Common myeloid progenitor, CD34-positive (primary cell): Measurements from ENCODE around the gene PLPPR2.

Experiments used
- CTCF ChIA-PET: fragments of 350-600 bp; sonication (Branson Sonifier 250); formaldehyde crosslinking; loops from one replicate; lab custom pipeline; 2021; ENCODE audit warnings: antibody characterized with exemption; lab: Charles Lee
- POLR2A ChIA-PET: fragments of 350-600 bp; sonication (Branson Sonifier 250); formaldehyde crosslinking; loops from one replicate; lab custom pipeline; 2021; ENCODE audit warnings: antibody characterized with exemption; lab: Charles Lee
- DNase-seq, 3 donors: peaks; one replicate each; pipeline versions ENCODE4 v3.0.0 to v3.0.0-alpha.2; 2013
- H3K27ac ChIP-seq, 2 experiments: 1 replicate in 1 of 2; 2 replicates in 1 of 2; pipeline ENCODE4 v1.7.0; 2013; ENCODE audit warnings: inconsistent platforms in 2 of 2, low read length in 2 of 2, mild to moderate bottlenecking in 2 of 2, low read depth in 1 of 2, moderate library complexity in 1 of 2; ENCODE audit not compliant: severe bottlenecking in 2 of 2, insufficient read depth in 1 of 2, poor library complexity in 1 of 2
- H3K27me3 ChIP-seq, 5 experiments: replicated peaks in 2 of 5; 1 replicate in 3 of 5; 2 replicates in 2 of 5; pipeline versions ENCODE4 v1.6.1 to v1.7.0; 2013; ENCODE audit warnings: low read length in 4 of 5, mild to moderate bottlenecking in 2 of 5, moderate library complexity in 2 of 5, inconsistent platforms in 1 of 5; ENCODE audit not compliant: insufficient read depth in 5 of 5, control insufficient read depth in 4 of 5
- H3K36me3 ChIP-seq, 4 experiments: 1 replicate in 2 of 4; 2 replicates in 2 of 4; pipeline versions ENCODE4 v1.6.1 to v1.7.0; 2013; ENCODE audit warnings: low read length in 3 of 4, control low read depth in 1 of 4, mild to moderate bottlenecking in 1 of 4; ENCODE audit not compliant: control insufficient read depth in 4 of 4, insufficient read depth in 4 of 4
- H3K4me1 ChIP-seq, 4 experiments: 1 replicate in 3 of 4; 2 replicates in 1 of 4; pipeline versions ENCODE4 v1.6.1 to v1.7.1; 2013; ENCODE audit warnings: low read length in 3 of 4, mild to moderate bottlenecking in 3 of 4, control low read depth in 1 of 4, inconsistent platforms in 1 of 4, moderate library complexity in 1 of 4; ENCODE audit not compliant: control insufficient read depth in 4 of 4, insufficient read depth in 4 of 4; ENCODE audit errors: control extremely low read depth in 1 of 4
- H3K4me3 ChIP-seq, 7 experiments: 1 replicate in 4 of 7; 2 replicates in 3 of 7; pipeline versions ENCODE4 v1.5.1 to v1.7.0; 2013; ENCODE audit warnings: mild to moderate bottlenecking in 7 of 7, low read length in 6 of 7, moderate library complexity in 6 of 7, inconsistent platforms in 2 of 7, low read depth in 2 of 7, control low read depth in 1 of 7; ENCODE audit not compliant: insufficient read depth in 4 of 7, control insufficient read depth in 1 of 7; ENCODE audit errors: extremely low read depth in 1 of 7
- H3K9me3 ChIP-seq, 5 experiments: 1 replicate in 4 of 5; 2 replicates in 1 of 5; pipeline versions ENCODE4 v1.6.1 to v1.7.1; 2013; ENCODE audit warnings: low read length in 4 of 5, mild to moderate bottlenecking in 2 of 5, inconsistent platforms in 1 of 5, low read depth in 1 of 5, moderate library complexity in 1 of 5; ENCODE audit not compliant: control insufficient read depth in 4 of 5, insufficient read depth in 2 of 5; ENCODE audit errors: control extremely low read depth in 1 of 5
- WGBS: methylation state at CpG from one replicate; pipeline ENCODE4 v1.1.5; 2013; ENCODE audit not compliant: insufficient coverage; 5-methylcytosine and 5-hydroxymethylcytosine counted together

The PLPPR2 gene

GRCh38 chr19:11323601-11324078 lies 31.6 kb upstream of the PLPPR2 start:
- DNase-seq = peak in 1 of 3 donors; percentile 27
- H3K4me3 ChIP-seq = peak overlapping the region in 5 of 7 experiments; percentile 10 to 54 (median 47)
- ChIA-PET CTCF (interaction anchor here (1.1 to 2.8 kb wide), 7 partner anchors 11 to 59 kb away, joined by 3 to 18 read pairs (median 4); no protein-coding TSS in a partner anchor), POLR2A (interaction anchor here (1.0 to 3.0 kb wide), 2 partner anchors 16 to 51 kb away, joined by 3 to 15 read pairs; partner anchors contain the start of genes RAB3D and SWSAP1)
- H3K4me1 ChIP-seq = peaks cover 26 to 77% (median 75%) of the 10 kb centered on the region in 4 experiments
- peak overlapping the region; percentile 87 to 94 for H3K27ac ChIP-seq
- 59% methylated on average over 3 of the region's 5 CpGs for WGBS
- H3K9me3 ChIP-seq = no peaks in the 10 kb centered on the region
- H3K36me3 ChIP-seq = peaks cover 3 to 32% (median 8%) of the 10 kb centered on the region in 4 experiments
- no peaks in the 10 kb centered on the region for H3K27me3 ChIP-seq

GRCh38 chr19:11324079-11324661 lies 31.1 kb upstream of the PLPPR2 start:
- WGBS = 0% methylated on average over 9 of the region's 10 CpGs
- peaks cover 3 to 36% (median 8%) of the 10 kb centered on the region in 4 experiments for H3K36me3 ChIP-seq
- H3K27ac ChIP-seq = peak overlapping the region; percentile 87 to 94
- H3K4me3 ChIP-seq = peak overlapping the region in 4 of 7 experiments; percentile 36 to 54 (median 48)
- POLR2A ChIA-PET = interaction anchor here (0.8 to 3.0 kb wide), 3 partner anchors 13 to 28 kb away, joined by 3 to 15 read pairs (median 5); partner anchors contain the start of genes RAB3D and TSPAN16
- no peaks in the 10 kb centered on the region for H3K27me3 ChIP-seq
- H3K4me1 ChIP-seq = peaks cover 26 to 73% (median 70%) of the 10 kb centered on the region in 4 experiments
- no peaks in the 10 kb centered on the region for H3K9me3 ChIP-seq
- DNase-seq = peak; percentile 95 to 98 (median 98)
- CTCF ChIA-PET = interaction anchor here (0.9 to 2.8 kb wide), 7 partner anchors 9 to 59 kb away, joined by 3 to 18 read pairs (median 4); no protein-coding TSS in a partner anchor

GRCh38 chr19:11324748-11325389 lies 30.4 kb upstream of the PLPPR2 start:
- Histone ChIP-seq H3K27me3 (no peaks in the 10 kb centered on the region), H3K9me3 (no peaks in the 10 kb centered on the region), H3K27ac (peak overlapping the region; percentile 87 to 94), H3K4me1 (peaks cover 26 to 68% (median 67%) of the 10 kb centered on the region in 4 experiments), H3K36me3 (peaks cover 3 to 41% (median 8%) of the 10 kb centered on the region in 4 experiments), H3K4me3 (peak overlapping the region in 2 of 7 experiments; percentile 32)
- POLR2A ChIA-PET = interaction anchor here (0.8 to 3.0 kb wide), 3 partner anchors 13 to 29 kb away, joined by 3 to 15 read pairs (median 5); partner anchors contain the start of genes RAB3D and TSPAN16
- DNase-seq = peak in 1 of 3 donors; percentile 30
- CTCF ChIA-PET = interaction anchor here (0.5 to 2.8 kb wide), 10 partner anchors 8 to 82 kb away, joined by 3 to 18 read pairs (median 4); partner anchors contain the start of genes SWSAP1 and TSPAN16
- WGBS = 67% methylated on average over 8 of the region's 17 CpGs

GRCh38 chr19:11325544-11325943 lies 29.7 kb upstream of the PLPPR2 start:
- H3K4me3 ChIP-seq = no peak overlapping the region
- H3K36me3 ChIP-seq = peaks cover 3 to 46% (median 11%) of the 10 kb centered on the region in 4 experiments
- H3K27me3 ChIP-seq = no peaks in the 10 kb centered on the region
- H3K27ac ChIP-seq = peak overlapping the region; percentile 42 to 49
- no peaks in the 10 kb centered on the region for H3K9me3 ChIP-seq
- H3K4me1 ChIP-seq = peaks cover 26 to 63% (median 61%) of the 10 kb centered on the region in 4 experiments
- ChIA-PET CTCF (interaction anchor here (1.2 to 1.7 kb wide), 7 partner anchors 8 to 83 kb away, joined by 3 to 7 read pairs (median 4); partner anchors contain the start of gene SWSAP1), POLR2A (interaction anchor here (1.6 kb wide), 1 partner anchor 30 kb away, joined by 5 read pairs; the partner anchor contains the start of gene TSPAN16)
- no peak for DNase-seq
- 93% methylated on average over 5 of the region's 7 CpGs for WGBS

- POLR2A ChIA-PET = no interaction called here
- H3K27ac ChIP-seq = no peak overlapping the region
These were observed 25.1 kb upstream of the PLPPR2 start for GRCh38 chr19:11330127-11330526.

GRCh38 chr19:11331502-11331901 lies 23.7 kb upstream of the PLPPR2 start:
- Histone ChIP-seq H3K27ac (no peak overlapping the region), H3K36me3 (peaks cover 0 to 82% (median 26%) of the 10 kb centered on the region in 4 experiments), H3K27me3 (no peaks in the 10 kb centered on the region), H3K4me1 (peaks cover 0 to 6% (median 4%) of the 10 kb centered on the region in 4 experiments), H3K4me3 (no peak overlapping the region), H3K9me3 (no peaks in the 10 kb centered on the region)
- no peak for DNase-seq
- CTCF ChIA-PET = interaction anchor here (1.1 to 3.2 kb wide), 4 partner anchors 10 to 49 kb away, joined by 3 to 12 read pairs (median 5); partner anchors contain the start of genes CCDC159 and TMEM205
- POLR2A ChIA-PET = no interaction called here
- 100% methylated on average over 4 of the region's 4 CpGs for WGBS

More at GRCh38 chr19:11330127-11330526, 25.1 kb upstream of the PLPPR2 start:
- no peak for DNase-seq
- H3K4me1 ChIP-seq = peaks cover 2 to 17% (median 15%) of the 10 kb centered on the region in 4 experiments
- CTCF ChIA-PET = interaction anchor here (1.6 kb wide), 1 partner anchor 33 kb away, joined by 5 read pairs; no protein-coding TSS in a partner anchor
- no peaks in the 10 kb centered on the region for H3K27me3 ChIP-seq
- H3K4me3 ChIP-seq = no peak overlapping the region
- H3K36me3 ChIP-seq = peaks cover 3 to 77% (median 19%) of the 10 kb centered on the region in 4 experiments
- WGBS = 91% methylated on average over 4 of the region's 4 CpGs
- H3K9me3 ChIP-seq = no peaks in the 10 kb centered on the region
